ENCODE data around the gene FGFR2.

The FGFR2 gene

DNA sequence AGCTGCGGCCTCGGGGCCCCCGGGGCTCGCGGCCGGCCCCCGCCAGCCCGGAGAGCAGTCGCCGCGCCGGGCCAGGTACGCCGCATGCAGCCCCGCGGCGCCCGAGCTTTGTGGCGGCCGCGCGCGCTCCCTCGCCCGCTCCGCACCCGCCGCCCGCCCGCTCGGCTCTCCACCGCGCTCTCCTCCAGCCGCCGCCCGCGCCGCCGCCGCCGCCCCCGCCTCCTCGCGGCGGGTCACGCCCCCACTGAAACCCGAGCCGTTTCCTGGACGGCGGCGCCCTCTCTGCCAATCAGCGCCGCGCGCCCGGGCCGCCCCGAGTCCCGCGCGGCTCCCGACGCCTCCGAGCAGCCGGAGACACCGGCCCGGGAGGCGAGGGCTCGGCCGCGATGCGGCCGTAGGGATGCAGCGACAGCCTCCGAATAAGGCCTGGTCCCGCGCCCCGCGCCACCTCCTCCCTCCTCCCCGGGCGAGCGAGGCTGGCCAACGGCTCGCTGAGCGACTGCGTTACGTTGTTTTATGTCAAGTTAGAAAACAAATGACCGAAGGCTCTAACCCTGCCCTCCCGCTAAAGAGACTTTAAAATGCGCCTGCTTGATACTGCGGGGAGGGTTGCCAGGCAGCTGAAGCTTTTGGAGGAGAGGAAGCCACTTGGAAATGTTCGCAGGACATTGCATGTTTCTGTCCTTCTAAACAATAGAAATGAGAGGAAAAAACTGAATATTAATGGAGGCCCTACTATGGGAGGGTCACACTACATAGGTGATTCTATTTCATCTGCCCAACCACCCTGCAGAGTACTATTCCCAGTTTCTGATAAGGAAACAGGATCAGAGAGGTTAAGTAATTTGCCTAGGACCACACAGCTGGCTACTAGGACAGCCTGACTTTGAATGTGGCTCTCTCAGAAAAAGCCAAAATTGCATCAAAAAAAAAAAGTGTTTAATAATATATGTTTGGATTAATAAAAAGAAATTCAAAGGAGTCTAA, at the start of gene FGFR2:
Gene FGFR2, minus strand, starts transcription at position 182 of the 987 bp plus-strand sequence. CDS start 4,627 bp downstream, outside the sequence.
- DNase-seq (ENCODE audit: low read depth in 2 of 2) = peak; percentile 40 to 51

DNA sequence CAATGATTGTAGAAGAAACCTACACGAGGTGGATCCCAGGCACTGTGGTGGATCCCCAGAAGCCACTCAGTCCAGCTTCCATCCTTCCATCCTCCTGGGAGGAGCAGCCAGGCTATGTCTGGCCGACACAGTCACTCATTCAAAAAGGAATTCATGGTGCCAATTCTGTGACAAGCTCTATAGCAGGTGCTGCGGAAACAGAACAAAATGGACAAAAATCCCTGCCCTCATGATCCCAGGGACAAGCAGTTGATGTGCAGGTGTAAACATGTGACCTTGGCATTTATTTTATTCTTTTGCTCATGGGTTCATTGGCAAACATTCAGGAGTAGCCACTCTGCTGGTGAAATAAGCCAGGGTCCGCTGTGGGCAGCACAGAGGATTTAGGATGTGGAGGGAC, 49.2 kb upstream of the FGFR2 start:
- DNase-seq (ENCODE audit: low read depth in 2 of 2) = no peak

DNA sequence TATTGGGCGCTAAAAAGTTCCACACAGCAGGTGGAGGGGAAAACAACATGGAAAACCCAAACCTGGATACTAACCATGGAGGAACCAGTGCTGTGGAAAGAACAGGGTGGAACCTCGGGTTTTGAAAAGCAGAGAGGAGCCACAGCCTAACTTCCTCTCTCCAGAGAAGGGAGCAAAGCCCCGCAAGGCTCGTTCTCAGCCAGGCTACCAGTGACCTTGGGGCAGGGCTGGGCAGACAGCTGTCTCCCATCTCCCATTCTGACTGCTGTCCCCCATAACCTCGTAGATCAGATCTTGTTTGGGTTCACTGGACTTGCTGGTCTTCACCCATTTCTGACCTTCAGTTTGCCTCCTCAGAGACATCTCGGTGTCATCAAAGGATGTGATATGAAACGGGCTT, 47.5 kb upstream of the FGFR2 start:
- no peak for DNase-seq (ENCODE audit: low read depth in 2 of 2)

DNA sequence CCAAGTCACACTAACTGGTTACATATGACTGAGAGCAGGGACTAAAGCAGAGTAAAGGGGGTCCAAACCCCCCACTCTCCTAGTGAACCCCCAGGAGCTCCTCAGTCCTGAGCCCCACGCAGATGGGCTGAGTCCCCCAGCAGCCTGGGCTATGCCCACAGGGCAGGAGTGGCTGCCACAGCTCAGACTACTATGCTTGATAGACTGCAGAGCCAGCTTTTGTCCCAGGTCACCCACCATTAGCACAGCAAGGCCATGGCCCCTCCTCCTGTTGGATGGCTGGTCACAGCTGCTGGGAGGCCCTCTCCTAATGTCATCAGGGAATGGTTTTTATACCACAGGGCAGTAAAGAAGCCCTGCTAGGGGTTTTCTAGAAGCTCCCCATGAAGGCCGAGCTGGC, 46.3 kb upstream of the FGFR2 start:
- no peak for DNase-seq (ENCODE audit: low read depth in 2 of 2)

- no peak for DNase-seq (ENCODE audit: low read depth in 2 of 2)
These were observed 42.0 kb upstream of the FGFR2 start for GRCh38 chr10:121640266-121640665.

GRCh38 chr10:121639416-121639815, 41.2 kb upstream of the FGFR2 start:
- DNase-seq (ENCODE audit: low read depth in 2 of 2) = no peak

DNA sequence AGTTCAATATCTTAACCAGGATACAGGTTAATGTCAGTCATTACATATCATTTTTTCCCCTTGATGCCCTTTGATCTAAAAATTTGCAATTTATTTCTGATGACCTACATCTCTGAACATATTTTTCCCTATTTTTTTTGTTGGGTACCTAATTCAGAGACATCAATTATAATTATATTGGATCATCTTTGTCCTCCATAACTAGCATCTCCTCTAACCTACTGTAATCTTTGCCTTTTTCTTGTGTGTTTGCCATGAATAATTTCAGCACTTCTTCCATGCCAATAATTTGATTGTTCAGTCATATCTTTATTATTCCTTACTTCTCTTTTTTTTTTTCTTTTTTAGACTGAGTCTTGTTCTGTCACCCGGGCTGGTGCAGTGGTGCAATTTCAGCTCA, 39.2 kb upstream of the FGFR2 start:
- DNase-seq (ENCODE audit: low read depth in 2 of 2) = no peak

GRCh38 chr10:121633056-121633455, 34.8 kb upstream of the FGFR2 start:
- DNase-seq (ENCODE audit: low read depth in 2 of 2) = no peak

DNA sequence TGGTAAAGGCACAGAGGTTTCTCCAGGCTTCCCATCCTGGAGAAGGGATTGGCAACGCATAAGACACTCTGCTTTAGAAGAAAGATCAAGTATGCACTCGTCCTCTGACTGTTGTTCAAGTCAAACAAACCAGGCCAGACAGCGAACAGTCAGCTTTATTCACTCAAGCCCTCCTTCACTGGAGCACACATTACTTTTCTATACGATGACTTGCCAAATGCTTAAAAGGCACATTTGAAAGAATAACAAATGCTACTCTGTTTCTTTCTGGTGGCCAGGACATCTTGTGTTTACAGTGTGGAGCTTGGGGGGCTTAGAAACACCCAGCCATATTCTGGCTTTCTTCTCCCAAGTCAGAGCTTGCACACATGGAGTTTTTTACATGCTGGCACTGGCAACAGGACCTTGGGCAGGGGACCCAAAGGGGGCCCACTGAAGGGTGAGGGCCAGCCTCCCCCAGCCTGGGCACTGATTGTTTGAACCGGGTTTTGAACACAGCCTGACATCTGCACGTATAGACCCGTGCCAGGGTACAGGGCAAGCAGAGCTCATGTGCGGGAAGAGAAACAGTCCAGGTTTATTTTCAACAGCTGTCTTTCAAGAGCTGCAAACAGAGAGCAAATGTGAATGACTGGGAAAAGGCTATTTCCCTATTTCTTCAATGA, 33.3 kb upstream of the FGFR2 start:
- no peak for DNase-seq (ENCODE audit: low read depth in 2 of 2)

GRCh38 chr10:121628859-121629258, 30.6 kb upstream of the FGFR2 start:
- no peak for DNase-seq (ENCODE audit: low read depth in 2 of 2)

GRCh38 chr10:121627876-121628581, 29.8 kb upstream of the FGFR2 start:
- peak in 1 of 2 experiments; percentile 5 for DNase-seq (ENCODE audit: low read depth in 2 of 2)

DNA sequence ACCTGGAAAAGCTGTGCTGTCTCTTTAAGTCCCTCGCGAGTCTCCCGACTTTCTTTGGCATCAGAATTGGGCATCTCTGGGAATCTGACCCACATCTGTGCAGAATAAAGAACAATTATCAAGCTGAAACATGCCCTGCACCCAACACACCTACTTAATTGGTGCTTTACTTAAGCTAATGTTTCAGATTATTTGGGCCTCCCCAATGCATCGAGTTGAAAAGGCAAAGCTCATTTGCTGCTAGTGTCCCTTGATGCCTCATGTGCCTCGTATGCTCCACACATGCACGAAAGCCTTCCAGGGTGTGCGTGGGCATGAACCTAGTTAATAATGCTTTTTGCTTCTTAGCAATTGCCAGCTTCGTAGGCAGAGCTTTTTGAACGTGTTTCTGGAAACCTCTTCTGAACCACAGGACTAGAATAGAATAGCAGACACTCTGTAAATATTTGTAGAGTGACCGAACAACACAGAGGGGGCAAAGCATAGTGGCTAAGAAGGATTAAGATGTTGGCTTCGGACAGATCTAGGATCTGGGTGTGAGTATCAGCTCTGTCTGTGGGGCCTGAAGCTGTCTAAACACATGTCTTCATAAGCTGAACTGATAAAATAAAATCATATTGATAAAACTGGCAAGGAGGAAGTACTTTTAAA, 26.7 kb upstream of the FGFR2 start:
- no peak for DNase-seq (ENCODE audit: low read depth in 2 of 2)

- no peak for DNase-seq (ENCODE audit: low read depth in 2 of 2)
These were observed 20.7 kb upstream of the FGFR2 start for GRCh38 chr10:121618906-121619305.

DNA sequence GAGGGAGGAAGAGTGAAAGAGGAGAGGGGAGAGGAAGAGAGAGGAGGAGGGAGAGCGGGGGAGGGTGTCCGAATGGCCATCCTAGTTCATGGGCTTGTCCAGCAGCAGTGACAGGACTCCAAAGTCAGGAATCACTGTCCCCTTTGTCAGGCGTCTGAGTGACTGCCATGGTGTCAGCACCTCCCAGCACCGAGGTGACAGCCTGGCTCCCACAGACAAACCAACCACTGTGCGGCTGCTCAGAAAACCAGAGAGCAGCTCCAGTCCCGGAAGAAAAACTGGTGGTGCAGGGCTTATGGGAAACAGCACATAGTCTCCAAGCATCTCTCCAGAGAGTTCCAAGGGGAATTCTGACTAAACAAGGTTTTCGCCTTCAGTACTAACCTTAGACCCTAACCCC, 18.9 kb upstream of the FGFR2 start:
- no peak for DNase-seq (ENCODE audit: low read depth in 2 of 2)

- no peak for DNase-seq (ENCODE audit: low read depth in 2 of 2)
These were observed 18.0 kb upstream of the FGFR2 start for GRCh38 chr10:121616291-121616690.

GRCh38 chr10:121615836-121616235, 17.6 kb upstream of the FGFR2 start:
- DNase-seq (ENCODE audit: low read depth in 2 of 2) = no peak

DNA sequence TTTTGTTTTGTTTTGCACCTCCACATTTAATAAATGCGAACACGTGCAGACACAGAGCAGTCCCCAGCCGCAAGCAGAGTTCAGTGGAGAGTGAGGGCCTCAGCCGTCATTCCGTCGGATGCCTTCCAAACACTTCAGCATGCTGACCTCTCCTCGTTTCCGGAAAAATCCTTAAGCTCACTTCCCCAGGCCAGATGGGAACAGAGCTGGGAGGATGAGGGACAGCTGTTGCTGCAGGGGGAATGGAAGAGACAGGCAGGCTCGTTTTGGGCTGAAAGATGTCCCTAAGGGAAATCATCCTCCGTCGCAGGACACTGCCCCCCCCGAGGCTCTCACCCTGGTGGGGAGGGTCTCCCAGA, 17.2 kb upstream of the FGFR2 start:
- DNase-seq (ENCODE audit: low read depth in 2 of 2) = no peak

DNA sequence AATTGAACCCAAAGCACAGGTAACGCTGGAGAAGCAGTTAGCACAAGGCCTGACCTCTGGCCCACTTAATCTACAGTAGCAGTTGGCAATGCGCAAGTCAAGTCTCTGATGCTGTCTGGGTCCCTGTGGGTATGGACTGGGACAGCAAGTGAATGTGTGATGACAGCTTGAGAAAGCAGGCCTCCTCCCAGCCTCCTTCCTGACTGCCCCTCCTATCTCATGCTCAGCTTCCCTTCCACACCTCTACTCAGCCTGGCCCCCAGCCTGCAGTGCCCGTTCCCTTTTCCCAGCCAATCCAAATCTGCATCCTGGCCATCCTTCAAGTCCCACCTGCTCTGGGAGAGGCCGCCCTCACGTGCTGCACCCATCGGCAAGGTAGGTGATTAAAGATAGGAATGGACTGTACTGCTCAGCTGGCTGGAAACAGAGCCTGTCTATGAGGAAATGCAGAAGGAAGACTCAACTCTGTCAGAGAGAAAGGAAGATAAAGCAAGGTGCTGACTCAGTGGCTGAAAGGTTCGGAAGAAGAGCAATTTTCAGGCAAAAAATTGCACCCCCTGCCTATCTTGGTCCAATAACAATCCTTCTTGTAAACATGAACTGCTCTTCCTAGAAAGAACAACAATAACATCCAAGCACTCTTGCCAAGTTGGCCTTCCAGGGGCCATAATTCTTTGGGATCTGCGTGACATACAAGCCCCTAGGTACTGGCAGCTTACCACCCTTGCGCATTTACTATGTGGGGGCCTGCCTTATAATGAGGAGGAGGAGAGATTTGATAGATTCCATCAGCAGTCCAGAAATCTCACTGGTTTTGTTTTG, 16.6 kb upstream of the FGFR2 start:
- DNase-seq (ENCODE audit: low read depth in 2 of 2) = no peak

GRCh38 chr10:121613456-121613855, 15.2 kb upstream of the FGFR2 start:
- DNase-seq (ENCODE audit: low read depth in 2 of 2) = no peak

DNA sequence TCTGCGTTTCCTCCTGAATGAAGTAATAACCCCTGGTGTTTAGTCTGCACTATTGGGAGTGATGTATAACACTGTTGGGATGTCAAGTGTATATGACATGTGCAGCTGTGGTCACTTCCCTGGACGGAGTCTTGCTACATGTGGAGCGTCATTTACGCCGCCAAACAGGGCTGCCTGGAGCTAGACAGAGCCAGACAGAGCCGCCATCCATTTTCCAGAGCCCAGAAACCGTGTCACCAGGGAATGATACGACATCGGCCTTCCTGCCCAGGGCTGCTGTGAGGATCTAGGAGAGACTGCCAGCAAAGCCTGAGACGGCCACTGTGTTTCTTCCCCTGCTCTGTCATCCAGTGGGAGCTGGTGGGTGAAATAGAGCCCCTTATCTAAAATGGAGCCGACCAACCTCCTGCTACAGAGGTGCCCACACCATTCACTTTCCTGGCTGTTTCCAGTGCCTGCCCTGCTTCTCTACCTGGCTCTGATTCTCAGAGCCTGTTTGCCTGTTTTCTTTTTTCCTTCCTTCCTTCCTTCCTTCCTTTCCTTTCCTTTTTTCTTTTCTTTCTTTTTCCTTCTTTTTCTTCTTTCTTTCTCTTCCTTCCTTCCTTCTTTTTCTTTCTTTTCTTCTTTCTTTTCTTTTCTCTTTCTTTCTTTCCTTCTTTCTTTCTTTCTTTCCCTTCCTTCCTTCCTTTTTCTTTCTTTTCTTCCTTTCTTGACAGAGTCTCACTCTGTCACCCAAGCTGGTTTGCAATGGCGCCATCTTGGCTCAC, 13.3 kb upstream of the FGFR2 start:
- DNase-seq (ENCODE audit: low read depth in 2 of 2) = no peak

Measured in fibroblast of skin of left quadriceps (primary cell).